HUDEP-2 (cell line): Measurements from ENCODE around the gene TEX53.
A peak's percentile ranks its signal among the peaks of the same experiment; 100 is the strongest.

Experiments
- DNase-seq, 76 experiments: peaks; one replicate each; lab custom pipeline; 2025; ENCODE audit not compliant: unreplicated experiment in 76 of 76; lab: John Stamatoyannopoulos, UW

The TEX53 gene

GRCh38 chr9:114607671-114608524, 49.7 kb downstream of the TEX53 start:
- DNase-seq, result no peak

- peak in 59 of 76 experiments; percentile 5 to 76 (median 34) for DNase-seq
These were observed 50.9 kb downstream of the TEX53 start for GRCh38 chr9:114606597-114607207.
